Measurements from ENCODE around the gene FATE1.

Gene FATE1

DNA sequence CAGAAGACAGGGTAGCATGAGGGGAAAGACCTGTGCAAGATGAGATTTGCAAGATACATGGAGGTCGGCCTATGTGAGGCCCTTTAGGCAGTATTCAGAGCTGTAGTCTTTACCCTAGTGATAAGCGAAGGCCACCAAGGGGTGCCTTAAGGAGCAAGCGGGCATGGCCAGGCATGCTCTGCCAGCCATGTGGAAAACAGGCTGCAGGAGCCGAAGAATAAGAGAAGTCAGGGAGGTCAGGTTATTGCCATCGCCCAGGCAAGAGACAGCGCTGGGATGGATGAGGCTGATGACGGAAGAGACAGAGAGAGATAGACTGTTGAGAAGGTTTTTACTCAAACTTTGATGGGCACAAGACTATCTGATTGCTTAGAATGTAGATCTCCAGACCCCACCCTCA is 7.0 kb upstream of the FATE1 start:
- no peak for DNase-seq

GRCh38 chrX:151710457-151710856 is 5.4 kb upstream of the FATE1 start:
- DNase-seq = no peak

GRCh38 chrX:151711154-151711553 is 4.7 kb upstream of the FATE1 start:
- DNase-seq = no peak

- DNase-seq = no peak
Measured at GRCh38 chrX:151711787-151712186, 4.0 kb upstream of the FATE1 start.

DNA sequence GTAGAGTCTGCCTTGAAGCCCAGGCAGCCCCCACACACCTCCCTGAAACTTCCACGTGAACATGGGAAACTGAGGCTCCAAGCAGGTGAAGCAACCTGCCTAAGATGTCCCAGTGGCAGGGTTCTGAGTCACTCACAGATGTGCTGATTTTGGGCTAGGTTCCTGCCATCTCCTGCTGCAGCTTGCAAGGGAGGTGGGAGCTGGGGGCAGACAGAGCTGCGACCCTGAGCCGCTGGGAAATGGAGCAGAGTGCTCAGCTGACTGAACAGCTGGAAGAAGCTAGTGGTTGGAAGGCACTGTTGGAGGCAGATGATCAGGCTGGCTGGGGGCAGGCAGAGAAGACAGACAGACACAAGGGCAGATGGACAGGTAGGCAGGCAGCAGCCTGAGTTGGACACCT is 3.6 kb upstream of the FATE1 start:
- no peak for DNase-seq

DNA sequence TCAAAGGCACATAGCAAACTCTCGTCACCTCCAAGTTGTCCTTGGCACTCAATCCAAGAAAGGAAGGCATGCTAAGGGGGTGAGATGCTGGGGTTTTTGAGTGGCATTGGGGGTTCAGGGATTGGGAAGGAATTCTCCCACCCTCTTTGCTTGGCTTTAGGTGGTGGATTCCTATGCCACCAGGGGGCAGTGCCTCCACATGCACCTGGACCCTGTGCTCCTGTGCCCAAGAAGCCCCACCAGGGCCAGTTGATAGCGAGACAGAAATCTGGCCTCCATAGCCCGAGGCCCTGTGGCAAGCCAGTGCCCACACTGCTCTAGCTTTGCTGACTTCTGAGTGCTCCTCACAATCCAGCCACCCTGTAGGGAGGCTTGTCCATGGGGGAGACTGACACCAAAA is 2.0 kb upstream of the FATE1 start:
- no peak for DNase-seq

DNA sequence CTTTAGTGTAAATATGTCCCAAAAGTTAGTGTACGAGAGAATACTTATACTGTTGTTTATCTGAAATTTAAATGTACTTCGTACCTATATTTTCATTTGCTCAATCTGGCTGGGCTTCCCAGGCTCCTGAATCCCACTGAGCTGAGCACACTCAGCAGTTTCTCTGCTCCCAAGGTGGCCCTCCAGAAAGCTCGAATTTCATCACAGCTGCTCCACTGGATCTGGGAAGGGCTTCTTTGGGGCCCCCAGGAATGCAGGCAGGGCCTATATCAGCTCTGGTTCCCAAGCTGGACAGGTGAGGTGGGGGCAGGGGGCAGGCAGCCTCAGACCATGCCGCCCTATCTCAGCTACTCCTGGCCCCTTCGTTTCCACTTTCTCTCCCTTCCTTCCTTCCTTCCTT is 1.5 kb upstream of the FATE1 start:
- DNase-seq = no peak

DNA sequence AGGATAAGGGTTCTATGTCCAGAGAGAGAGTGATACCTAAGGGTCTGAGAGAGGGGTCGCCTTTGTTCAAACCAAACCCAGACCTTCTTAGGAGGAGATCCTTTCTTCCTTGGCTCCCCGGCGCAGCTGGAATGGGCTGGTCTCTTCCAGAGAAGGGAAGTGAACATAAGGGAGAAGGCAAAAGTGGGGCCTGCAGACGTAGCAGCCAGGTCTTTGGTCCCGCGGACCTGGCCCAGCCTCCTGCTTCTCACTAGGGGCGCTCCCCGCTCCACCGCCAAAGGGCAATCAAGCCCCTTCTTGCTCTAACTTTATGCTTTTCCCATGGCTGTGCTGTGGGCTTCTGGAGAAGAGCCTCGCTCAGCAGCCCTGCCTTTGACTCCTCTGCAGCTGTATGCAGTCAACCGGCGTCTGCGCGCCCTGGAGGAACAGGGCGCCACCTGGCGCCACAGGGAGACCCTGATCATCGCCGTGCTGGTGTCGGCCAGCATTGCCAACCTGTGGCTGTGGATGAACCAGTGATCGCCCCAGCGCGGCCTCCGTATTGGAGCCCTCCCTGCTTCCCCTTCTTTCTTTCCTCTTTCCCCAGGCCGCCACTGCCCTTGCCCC is 6.5 kb downstream of the FATE1 start:
- peak; percentile 9 for DNase-seq

DNA sequence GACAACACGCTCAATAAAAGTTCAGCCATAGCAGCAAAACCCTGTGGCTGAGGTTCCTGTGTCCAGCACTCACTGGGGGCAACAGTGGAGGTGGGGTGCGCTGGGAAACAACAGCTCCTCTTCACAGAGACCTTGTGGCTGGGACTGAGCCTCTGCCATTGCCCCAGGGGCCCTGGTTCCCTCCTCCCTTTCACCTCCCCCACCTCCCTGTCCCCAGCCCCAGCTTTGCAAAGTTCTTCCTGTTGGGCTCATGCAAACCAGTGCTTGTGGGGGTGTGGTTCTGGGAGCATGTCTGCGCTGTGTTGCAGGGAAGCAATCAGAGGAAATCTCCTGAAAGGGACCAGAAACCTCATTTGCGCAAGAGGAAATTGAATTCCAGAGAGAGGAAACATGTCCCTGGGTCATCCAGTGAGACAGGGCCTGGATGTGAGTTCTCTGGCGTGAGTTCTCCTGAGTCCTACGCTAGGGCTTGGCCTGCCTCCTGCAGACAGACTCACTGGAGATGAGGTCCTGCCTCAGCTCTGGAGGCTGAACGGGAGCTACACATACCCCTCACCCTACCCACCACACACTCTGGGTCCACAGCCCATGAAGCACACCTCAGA is 7.4 kb downstream of the FATE1 start:
- no peak for DNase-seq

- DNase-seq = no peak
Measured at GRCh38 chrX:151724563-151725337, 8.9 kb downstream of the FATE1 start.

GRCh38 chrX:151725338-151725614 is 9.4 kb downstream of the FATE1 start:
- DNase-seq = no peak

DNA sequence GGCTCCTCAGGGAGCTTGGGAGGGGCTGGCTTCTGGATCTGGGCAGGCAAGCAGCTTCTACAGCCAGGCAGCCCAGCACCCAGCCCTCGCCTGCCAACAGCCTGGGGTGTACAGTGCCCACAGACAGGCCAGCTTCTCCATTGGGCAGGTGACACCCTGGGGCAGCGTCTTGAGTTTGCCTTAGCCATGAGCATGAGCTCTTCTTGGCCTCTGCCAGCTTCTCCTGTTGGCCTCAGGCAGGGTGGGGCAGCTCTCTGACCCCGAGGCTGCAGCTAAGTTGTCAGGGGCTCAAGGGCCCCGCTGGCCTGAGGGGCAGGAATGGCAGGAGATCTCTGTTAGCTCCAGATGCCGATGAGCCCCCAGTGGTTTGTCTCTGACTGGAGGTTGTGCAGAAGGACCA is 10.9 kb downstream of the FATE1 start:
- no peak for DNase-seq

GRCh38 chrX:151727346-151727745 is 11.5 kb downstream of the FATE1 start:
- no peak for DNase-seq

- no peak for DNase-seq
Measured at GRCh38 chrX:151729056-151729725, 13.4 kb downstream of the FATE1 start.

GRCh38 chrX:151734446-151734845 is 18.6 kb downstream of the FATE1 start, which contains the start of gene CNGA2:
TSS of gene CNGA2 (plus strand) at chrX:151734746. CDS start at chrX:151738484, 3,738 bp downstream.
- DNase-seq = no peak

GRCh38 chrX:151735219-151735618 is 19.4 kb downstream of the FATE1 start:
- DNase-seq = no peak

GRCh38 chrX:151736685-151737084 is 20.9 kb downstream of the FATE1 start:
- DNase-seq = no peak

- DNase-seq = no peak
Measured at GRCh38 chrX:151737494-151737893, 21.7 kb downstream of the FATE1 start.

GRCh38 chrX:151738751-151739150 is 22.9 kb downstream of the FATE1 start:
- DNase-seq = no peak

- no peak for DNase-seq
Measured at GRCh38 chrX:151741606-151742005, 25.8 kb downstream of the FATE1 start.

DNA sequence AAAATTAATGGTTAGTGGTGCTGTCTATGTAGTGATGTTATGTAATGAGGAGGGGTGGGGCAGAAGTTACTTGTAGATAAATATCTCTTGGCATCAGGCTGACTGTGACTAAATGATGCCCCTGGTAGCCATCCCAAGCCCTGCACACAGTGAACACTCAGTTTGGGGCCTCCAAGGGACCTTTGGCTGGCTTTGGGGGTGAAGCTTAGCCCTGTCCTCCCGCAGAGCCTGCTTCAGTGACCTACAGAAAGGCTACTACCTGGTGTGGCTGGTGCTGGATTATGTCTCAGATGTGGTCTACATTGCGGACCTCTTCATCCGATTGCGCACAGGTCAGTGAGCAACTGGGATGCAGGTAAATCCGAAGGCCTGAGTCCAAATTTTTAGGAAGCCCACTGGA is 26.5 kb downstream of the FATE1 start:
- DNase-seq = no peak

GRCh38 chrX:151743651-151744470 is 28.0 kb downstream of the FATE1 start:
- DNase-seq = no peak

DNA sequence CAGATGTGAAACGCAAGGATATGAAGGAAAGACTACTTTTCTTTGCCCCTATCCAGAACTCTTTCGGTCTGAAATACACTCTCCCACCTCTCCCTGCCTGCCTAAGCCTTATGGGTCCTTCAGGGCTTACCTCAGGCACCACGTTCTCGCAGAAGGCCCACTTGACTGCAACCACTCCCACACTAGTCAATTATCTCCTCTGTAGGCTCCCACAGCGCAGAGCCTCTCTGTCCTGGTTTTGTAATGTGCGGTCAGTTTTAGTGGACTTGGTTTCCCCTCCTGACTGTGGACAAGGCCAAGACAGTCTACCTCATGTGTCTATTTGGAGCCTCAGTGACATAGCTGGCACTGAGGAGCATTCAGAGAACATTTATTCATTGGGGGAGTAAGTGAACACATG is 29.8 kb downstream of the FATE1 start:
- no peak for DNase-seq
